Trophoblast cell (in vitro differentiated cells and primary cell): ENCODE data around the gene TTC6.
"Not testable (repeated sequence)": the region's sequence is repeated elsewhere in the genome, so short reads cannot be mapped to it uniquely, and the experiment has no call there.

ENCODE experiments used
- DNase-seq, 2 donors: peaks; one replicate each; pipeline ENCODE4 v3.0.0-alpha.2; 2016
- H2AFZ ChIP-seq: 2 replicates; pipeline ENCODE4 v1.6.1; 2013; ENCODE audit warnings: low read length, moderate library complexity, mild to moderate bottlenecking; ENCODE audit not compliant: insufficient read depth, poor library complexity
- H2AK5ac ChIP-seq: 2 replicates; pipeline ENCODE4 v1.6.1; 2013; ENCODE audit warnings: mild to moderate bottlenecking, low read length
- H2BK120ac ChIP-seq: 2 replicates; pipeline ENCODE4 v1.6.1; 2013; ENCODE audit warnings: low read length, mild to moderate bottlenecking, moderate library complexity; ENCODE audit not compliant: insufficient read depth, poor library complexity
- H2BK12ac ChIP-seq: 2 replicates; pipeline ENCODE4 v1.6.1; 2013; ENCODE audit warnings: mild to moderate bottlenecking, low read length, moderate library complexity
- H2BK5ac ChIP-seq: 2 replicates; pipeline ENCODE4 v1.6.1; 2013; ENCODE audit warnings: low read length, low read depth, moderate library complexity, mild to moderate bottlenecking; ENCODE audit not compliant: poor library complexity
- H3K14ac ChIP-seq: 2 replicates; pipeline ENCODE4 v1.6.1; 2013; ENCODE audit warnings: mild to moderate bottlenecking, low read length
- H3K18ac ChIP-seq: 2 replicates; pipeline ENCODE4 v1.6.1; 2013; ENCODE audit warnings: mild to moderate bottlenecking, low read length
- H3K23ac ChIP-seq: 2 replicates; pipeline ENCODE4 v1.6.1; 2013; ENCODE audit warnings: low read length
- H3K27ac ChIP-seq: 2 replicates; pipeline ENCODE4 v1.5.1; 2013; ENCODE audit warnings: low read depth, mild to moderate bottlenecking, inconsistent platforms, low read length, moderate library complexity
- H3K27me3 ChIP-seq: 2 replicates; pipeline ENCODE4 v1.6.1; 2013; ENCODE audit warnings: inconsistent platforms, mild to moderate bottlenecking, low read length, moderate library complexity; ENCODE audit not compliant: insufficient read depth
- H3K36me3 ChIP-seq, 2 experiments: 1 replicate in 1 of 2; 2 replicates in 1 of 2; pipeline ENCODE4 v1.6.1; 2013; ENCODE audit warnings: low read length in 2 of 2, mild to moderate bottlenecking in 2 of 2, moderate library complexity in 1 of 2; ENCODE audit not compliant: insufficient read depth in 2 of 2, control insufficient read depth in 1 of 2
- H3K4ac ChIP-seq: 2 replicates; pipeline ENCODE4 v1.6.1; 2013; ENCODE audit warnings: low read depth, mild to moderate bottlenecking, low read length, moderate library complexity
- H3K4me1 ChIP-seq, 2 experiments: 1 replicate in 1 of 2; 2 replicates in 1 of 2; pipeline ENCODE4 v1.6.1; 2013; ENCODE audit warnings: low read length in 2 of 2, mild to moderate bottlenecking in 2 of 2, moderate library complexity in 1 of 2; ENCODE audit not compliant: insufficient read depth in 2 of 2, control insufficient read depth in 1 of 2
- H3K4me2 ChIP-seq: 2 replicates; pipeline ENCODE4 v1.6.1; 2013; ENCODE audit warnings: inconsistent platforms, mild to moderate bottlenecking, low read length, moderate library complexity
- H3K4me3 ChIP-seq: 2 replicates; pipeline ENCODE4 v1.5.1; 2013; ENCODE audit warnings: mild to moderate bottlenecking, low read depth, low read length, inconsistent platforms
- H3K79me1 ChIP-seq: one replicate; pipeline ENCODE4 v1.6.1; 2013; ENCODE audit warnings: low read length
- H3K79me2 ChIP-seq: 2 replicates; pipeline ENCODE4 v1.6.1; 2013; ENCODE audit warnings: low read length, mild to moderate bottlenecking; ENCODE audit not compliant: control insufficient read depth, insufficient read depth, poor library complexity
- H3K9ac ChIP-seq: 2 replicates; pipeline ENCODE4 v1.6.1; 2013; ENCODE audit warnings: mild to moderate bottlenecking, low read length
- H3K9me3 ChIP-seq: 2 replicates; pipeline ENCODE4 v1.6.1; 2013; ENCODE audit warnings: low read depth, mild to moderate bottlenecking, control low read depth, inconsistent platforms, low read length; ENCODE audit not compliant: insufficient read depth
- H4K12ac ChIP-seq: 2 replicates; pipeline ENCODE4 v1.6.1; 2013; ENCODE audit warnings: low read depth, mild to moderate bottlenecking, low read length, moderate library complexity
- H4K8ac ChIP-seq: 2 replicates; pipeline ENCODE4 v1.6.1; 2013; ENCODE audit warnings: low read depth, mild to moderate bottlenecking, low read length, moderate library complexity
- H4K91ac ChIP-seq: one replicate; pipeline ENCODE4 v1.6.1; 2013; ENCODE audit warnings: low read depth, mild to moderate bottlenecking, low read length, moderate library complexity
- WGBS: extraction: QIAGEN DNeasy Blood & Tissue Kit; methylation state at CpG from one replicate; pipeline ENCODE4 v1.1.7; 2013; ENCODE audit warnings: missing lambda C conversion rate; ENCODE audit not compliant: insufficient read length, insufficient coverage; ENCODE audit errors: extremely low coverage; 5-methylcytosine and 5-hydroxymethylcytosine counted together

TTC6 gene

GRCh38 chr14:37551119-37551518 is 44.3 kb upstream of the TTC6 start:
- Histone ChIP-seq H2BK5ac (no peak overlapping the region), H4K8ac (no peak overlapping the region), H3K79me2 (no peaks in the 10 kb centered on the region), H3K4ac (no peak overlapping the region), H3K9ac (no peak overlapping the region), H3K27me3 (no peaks in the 10 kb centered on the region), H3K18ac (no peak overlapping the region), H2BK120ac (no peak overlapping the region), H3K9me3 (no peaks in the 10 kb centered on the region), H2AK5ac (no peak overlapping the region), H3K4me3 (no peak overlapping the region), H3K4me1 (no peaks in the 10 kb centered on the region), H4K12ac (no peak overlapping the region), H3K79me1 (no peaks in the 10 kb centered on the region), H2AFZ (no peak overlapping the region), H3K27ac (no peak overlapping the region), H2BK12ac (no peak overlapping the region), H3K23ac (no peak overlapping the region), H4K91ac (no peak overlapping the region), H3K14ac (no peak overlapping the region), H3K4me2 (no peak overlapping the region), H3K36me3 (no peaks in the 10 kb centered on the region)
- no CpG with 5 or more reads among the region's 1 CpG for WGBS
- no peak for DNase-seq

DNA sequence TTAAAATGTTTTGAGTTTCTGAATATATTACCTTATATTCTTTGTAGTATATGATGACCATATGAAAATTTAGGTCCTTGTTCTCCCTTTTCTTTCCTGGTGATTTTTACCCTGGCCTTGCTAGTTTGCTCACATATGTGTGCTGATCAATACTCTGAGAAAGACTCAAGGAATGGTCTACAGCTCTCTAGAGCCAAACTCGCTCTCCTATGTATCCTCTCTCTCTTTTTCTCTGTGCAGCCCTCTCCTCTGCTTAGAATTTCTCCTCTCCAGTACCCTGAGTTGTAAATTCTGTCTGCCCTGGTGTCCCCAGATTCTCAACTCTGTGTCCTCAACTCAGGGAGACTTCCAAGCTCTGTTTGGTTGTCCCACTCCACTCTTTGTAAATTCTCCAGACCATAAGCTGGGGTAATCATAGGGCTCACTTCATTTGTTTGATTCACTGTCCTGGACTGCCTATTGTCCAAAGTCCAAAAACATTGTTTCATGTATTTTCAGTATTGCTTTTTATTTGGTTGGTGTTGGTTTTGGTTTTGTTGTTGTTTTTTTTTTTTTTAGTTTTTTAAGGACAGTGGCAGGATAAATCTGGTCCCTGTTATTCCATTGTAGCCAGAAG is 41.4 kb upstream of the TTC6 start:
- H2BK120ac ChIP-seq = no peak overlapping the region
- H3K18ac ChIP-seq = no peak overlapping the region
- H3K23ac ChIP-seq = no peak overlapping the region
- H3K79me1 ChIP-seq = no peaks in the 10 kb centered on the region
- H4K91ac ChIP-seq = no peak overlapping the region
- no peak overlapping the region for H2BK5ac ChIP-seq
- H2AFZ ChIP-seq = no peak overlapping the region
- no CpG with 5 or more reads among the region's 1 CpG for WGBS
- no peak overlapping the region for H3K14ac ChIP-seq
- no peaks in the 10 kb centered on the region for H3K36me3 ChIP-seq
- H2AK5ac ChIP-seq = no peak overlapping the region
- no peaks in the 10 kb centered on the region for H3K27me3 ChIP-seq
- H3K4me2 ChIP-seq = no peak overlapping the region
- H3K9me3 ChIP-seq = no peaks in the 10 kb centered on the region
- H3K4me3 ChIP-seq = no peak overlapping the region
- H3K9ac ChIP-seq = no peak overlapping the region
- H3K79me2 ChIP-seq = no peaks in the 10 kb centered on the region
- no peaks in the 10 kb centered on the region for H3K4me1 ChIP-seq
- H4K8ac ChIP-seq = no peak overlapping the region
- no peak overlapping the region for H3K4ac ChIP-seq
- H4K12ac ChIP-seq = no peak overlapping the region
- H2BK12ac ChIP-seq = no peak overlapping the region
- no peak overlapping the region for H3K27ac ChIP-seq
- DNase-seq = no peak

GRCh38 chr14:37555596-37555995 is 39.8 kb upstream of the TTC6 start:
- WGBS = no CpG with 5 or more reads among the region's 33 CpGs
- H3K4me1 ChIP-seq, H3K14ac ChIP-seq, H3K23ac ChIP-seq, H3K27me3 ChIP-seq, H3K4me2 ChIP-seq, H3K36me3 ChIP-seq, H2AFZ ChIP-seq, H4K12ac ChIP-seq, H3K27ac ChIP-seq, H3K79me1 ChIP-seq, H3K4me3 ChIP-seq, H4K8ac ChIP-seq, H2BK120ac ChIP-seq, H2AK5ac ChIP-seq, DNase-seq, H2BK5ac ChIP-seq, H3K9me3 ChIP-seq, H4K91ac ChIP-seq, H3K4ac ChIP-seq, H2BK12ac ChIP-seq, H3K79me2 ChIP-seq, H3K9ac ChIP-seq, H3K18ac ChIP-seq: not testable (repeated sequence)

GRCh38 chr14:37558740-37559139 is 36.7 kb upstream of the TTC6 start:
- Histone ChIP-seq H3K36me3 (no peaks in the 10 kb centered on the region), H3K9me3 (no peaks in the 10 kb centered on the region), H2BK120ac (no peak overlapping the region), H4K8ac (no peak overlapping the region), H4K91ac (no peak overlapping the region), H3K27ac (no peak overlapping the region), H3K4ac (no peak overlapping the region), H3K79me1 (no peaks in the 10 kb centered on the region), H3K14ac (no peak overlapping the region), H3K18ac (no peak overlapping the region), H3K4me3 (no peak overlapping the region), H4K12ac (no peak overlapping the region), H2BK12ac (no peak overlapping the region), H2AK5ac (no peak overlapping the region), H3K4me1 (no peaks in the 10 kb centered on the region), H3K27me3 (no peaks in the 10 kb centered on the region), H3K79me2 (no peaks in the 10 kb centered on the region), H3K23ac (no peak overlapping the region), H2AFZ (no peak overlapping the region), H2BK5ac (no peak overlapping the region), H3K4me2 (no peak overlapping the region), H3K9ac (no peak overlapping the region)
- no peak for DNase-seq
- no CpG with 5 or more reads among the region's 4 CpGs for WGBS
